Endothelial cell of umbilical vein (primary cell): ENCODE measurements around the gene PDCL2. TPM values are rescaled to one million over a fixed set of nuclear protein-coding genes. Genes with fewer than 3 reads are reported as not detected.

Experiments used
- BruUV-seq: library from RNA; stranded (reverse); fragments of 400-500 nt; replicated peaks from 2 replicates; lab custom pipeline; 2021; lab: Mats Ljungman, UMichigan
- CTCF ChIA-PET: fragments of 300-600, 350-600 bp; sonication (Branson Sonifier 250); formaldehyde crosslinking; loops from one replicate; lab custom pipeline; 2021; ENCODE audit warnings: antibody characterized with exemption, inconsistent platforms; lab: Charles Lee
- POLR2A ChIA-PET: fragments of 300-600, 350-600 bp; sonication (Branson Sonifier 250); formaldehyde crosslinking; loops from one replicate; lab custom pipeline; 2021; ENCODE audit warnings: antibody characterized with exemption, inconsistent platforms; lab: Charles Lee
- DNase-seq: peaks from one replicate; pipeline ENCODE4 v3.0.0-alpha.2; 2011; ENCODE audit warnings: low read depth, low spot score
- FAIRE-seq: peaks from 2 replicates; lab custom pipeline; 2011; peaks lifted over from hg19 to GRCh38; lab: Jason Lieb, UNC
- H2AFZ ChIP-seq: 2 replicates; pipeline ENCODE4 v1.6.0; 2012; ENCODE audit warnings: low read depth, low read length, control low read depth, inconsistent platforms
- H3K27ac ChIP-seq: 2 replicates; pipeline ENCODE4 v1.5.1; 2011; ENCODE audit warnings: low read depth, mild to moderate bottlenecking, control low read depth, low read length, moderate library complexity; ENCODE audit not compliant: insufficient read depth
- H3K27me3 ChIP-seq, 2 experiments: 2 replicates each; pipeline versions ENCODE4 v1.6.0 to v1.6.1; 2011; ENCODE audit warnings: low read length in 2 of 2, mixed read lengths in 1 of 2; ENCODE audit not compliant: control insufficient read depth in 2 of 2, insufficient read depth in 2 of 2
- H3K36me3 ChIP-seq, 2 experiments: 2 replicates in 1 of 2; 3 replicates in 1 of 2; pipeline ENCODE4 v1.5.1; 2011; ENCODE audit warnings: low read length in 2 of 2, mild to moderate bottlenecking in 1 of 2, moderate library complexity in 1 of 2; ENCODE audit not compliant: control insufficient read depth in 2 of 2, insufficient read depth in 2 of 2; ENCODE audit errors: extremely low read depth in 1 of 2
- H3K4me1 ChIP-seq: 3 replicates; pipeline ENCODE4 v1.5.1; 2011; ENCODE audit warnings: mild to moderate bottlenecking, low read length; ENCODE audit not compliant: control insufficient read depth, insufficient read depth; ENCODE audit errors: extremely low read depth
- H3K4me2 ChIP-seq: 2 replicates; pipeline ENCODE4 v1.6.1; 2011; ENCODE audit warnings: low read length, control low read depth, mixed read lengths; ENCODE audit not compliant: insufficient read depth
- H3K4me3 ChIP-seq, 3 experiments: fragments of 200-600 bp in 1 of 3; sonication (generic), shearing (Covaris generic) in 1 of 3; replicated peaks in 1 of 3; 2 replicates each; pipeline ENCODE4 v1.5.1; 2011 to 2016; ENCODE audit warnings: control low read depth in 3 of 3, low read length in 3 of 3, mild to moderate bottlenecking in 2 of 3, inconsistent platforms in 1 of 3, low read depth in 1 of 3, moderate library complexity in 1 of 3; ENCODE audit not compliant: insufficient read depth in 1 of 3
- H3K79me2 ChIP-seq: 2 replicates; pipeline ENCODE4 v1.6.0; 2012; ENCODE audit warnings: low read length, inconsistent platforms; ENCODE audit not compliant: control insufficient read depth, insufficient read depth
- H3K9ac ChIP-seq: replicated peaks from 2 replicates; pipeline ENCODE3; 2011; ENCODE audit warnings: low read length, control low read depth; ENCODE audit not compliant: insufficient read depth; ENCODE audit errors: extremely low read depth
- H3K9me1 ChIP-seq: replicated peaks from 3 replicates; pipeline ENCODE4 v1.6.0; 2011; ENCODE audit warnings: mild to moderate bottlenecking, low read length; ENCODE audit not compliant: control insufficient read depth, insufficient read depth; ENCODE audit errors: extremely low read depth
- H3K9me3 ChIP-seq: replicated peaks from 2 replicates; pipeline ENCODE4 v1.5.1; 2012; ENCODE audit warnings: low read length, inconsistent platforms; ENCODE audit not compliant: control insufficient read depth, insufficient read depth
- H4K20me1 ChIP-seq: replicated peaks from 2 replicates; pipeline ENCODE3; 2011; ENCODE audit warnings: mild to moderate bottlenecking, low read length; ENCODE audit not compliant: control insufficient read depth, insufficient read depth; ENCODE audit errors: extremely low read depth
- EZH2 ChIP-seq: IDR thresholded peaks from 2 replicates; pipeline ENCODE4 v1.6.1; 2012; ENCODE audit warnings: borderline replicate concordance, low read depth, mild to moderate bottlenecking, moderate library complexity, low read length, inconsistent platforms; ENCODE audit not compliant: severe bottlenecking
- JUN ChIP-seq: IDR thresholded peaks from 2 replicates; pipeline ENCODE4 v1.6.1; 2011; ENCODE audit warnings: borderline replicate concordance, low read depth; ENCODE audit not compliant: insufficient read length, insufficient read depth
- POLR2A ChIP-seq: IDR thresholded peaks from 2 replicates; pipeline ENCODE4 v1.6.1; 2012; ENCODE audit warnings: low read depth, mild to moderate bottlenecking, control low read depth, low read length
- dilution Hi-C: fragments of 300-500 bp; cut with MboI; formaldehyde crosslinking; loops from one replicate; pipeline ENCODE4 v1.15.0; 2019; ENCODE audit warnings: low sequenced_read_pairs; ENCODE audit not compliant: extremely low pct_ligation_motif_present
- intact Hi-C: fragments of 100-400 bp; cut with micrococcal nuclease; formaldehyde crosslinking; loops from one replicate; pipeline ENCODE4 v1.10.0; 2022
- polyA plus RNA-seq, 4 experiments: library from polyadenylated mRNA; depleted of rRNA in 3 of 4; stranded (reverse) in 3 of 4; unstranded in 1 of 4; fragments of >200 nt; gene quantifications; 2 replicates each; pipeline versions ENCODE4 v1.2.1 to v1.2.3, GENCODE V29; 2011 to 2012; ENCODE audit warnings: missing spikeins in 1 of 4
- total RNA-seq: library from RNA; stranded (reverse); gene quantifications from 2 replicates; pipeline ENCODE4 v1.2.3, GENCODE V29; 2021
- TF ChIP-seq, protein P1 (sequence below): IDR thresholded peaks from 2 replicates; pipeline ENCODE4 v1.6.1; 2011; ENCODE audit not compliant: insufficient read depth, insufficient read length

The PDCL2 gene
- total and polyA plus RNA-seq, 2 donors (not counting 3 experiments of a cell fraction or from before 2014, with no cell fraction given) = not detected

DNA sequence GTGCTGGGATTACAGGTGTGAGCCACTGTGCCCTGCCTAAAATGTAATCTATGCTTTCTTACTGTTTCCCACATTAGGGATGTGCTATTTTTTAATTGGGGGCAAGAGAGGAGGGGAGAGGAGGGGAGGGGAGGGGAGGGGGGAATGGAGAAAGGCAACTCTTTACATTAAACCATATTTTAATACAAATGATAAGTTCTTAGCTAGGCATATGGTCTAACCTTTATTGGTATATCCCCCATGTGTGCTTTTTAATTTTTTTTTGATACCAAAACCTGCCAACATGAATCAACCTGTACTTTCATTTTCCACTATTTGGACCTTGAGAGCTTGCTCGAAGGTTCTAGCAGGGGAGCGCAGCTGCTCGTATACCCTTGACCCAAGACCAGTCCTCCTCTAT, 51.8 kb downstream of the PDCL2 start:
- no peak for TF ChIP-seq POLR2A
- TF ChIP-seq JUN = no peak
- TF ChIP-seq, protein P1, sequence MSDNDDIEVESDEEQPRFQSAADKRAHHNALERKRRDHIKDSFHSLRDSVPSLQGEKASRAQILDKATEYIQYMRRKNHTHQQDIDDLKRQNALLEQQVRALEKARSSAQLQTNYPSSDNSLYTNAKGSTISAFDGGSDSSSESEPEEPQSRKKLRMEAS = no peak
- no peak overlapping the region for H2AFZ ChIP-seq
- H3K4me2 ChIP-seq = no peak overlapping the region
- H3K9me3 ChIP-seq = no peaks in the 10 kb centered on the region
- FAIRE-seq = no peak
- H3K27ac ChIP-seq = no peak overlapping the region
- no peaks in the 10 kb centered on the region for H3K27me3 ChIP-seq
- no peaks in the 10 kb centered on the region for H4K20me1 ChIP-seq
- no peaks in the 10 kb centered on the region for H3K9me1 ChIP-seq
- ChIA-PET POLR2A (no interaction called here), CTCF (no interaction called here)
- H3K79me2 ChIP-seq = peaks cover 68% of the 10 kb centered on the region
- intact Hi-C loops (no loop called here), dilution Hi-C loops (no loop called here)
- no peak overlapping the region for H3K4me3 ChIP-seq
- H3K4me1 ChIP-seq = peaks cover 3% of the 10 kb centered on the region
- peaks cover 0 to 2% of the 10 kb centered on the region in 2 experiments for H3K36me3 ChIP-seq
- H3K9ac ChIP-seq = no peak overlapping the region
- no peak for DNase-seq
- no TSS peak for BruUV-seq

DNA sequence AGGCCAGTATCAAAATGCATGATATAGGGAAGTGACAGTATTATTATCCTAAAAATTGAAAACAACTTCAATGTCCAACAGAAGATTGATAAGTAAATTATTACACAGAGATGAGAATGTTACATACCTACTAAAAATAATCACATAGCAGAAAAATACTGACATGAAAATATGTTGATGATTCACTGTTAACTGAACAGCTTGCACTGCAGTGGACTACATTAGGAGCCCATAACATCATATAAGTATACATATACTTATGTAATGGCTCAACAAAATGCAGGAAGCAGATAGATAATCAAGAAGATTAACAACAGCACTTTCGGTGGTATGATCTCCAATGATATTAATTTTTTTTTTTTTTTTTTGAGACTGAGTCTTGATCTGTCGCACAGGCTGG, 52.4 kb downstream of the PDCL2 start:
- Histone ChIP-seq H3K36me3 (peaks cover 0 to 2% of the 10 kb centered on the region in 2 experiments), H4K20me1 (no peaks in the 10 kb centered on the region), H3K9ac (no peak overlapping the region), H3K9me3 (no peaks in the 10 kb centered on the region), H3K9me1 (no peaks in the 10 kb centered on the region), H3K4me2 (no peak overlapping the region), H3K27me3 (no peaks in the 10 kb centered on the region), H3K4me3 (no peak overlapping the region), H3K27ac (no peak overlapping the region), H2AFZ (no peak overlapping the region), H3K4me1 (no peaks in the 10 kb centered on the region), H3K79me2 (peaks cover 67% of the 10 kb centered on the region)
- intact Hi-C loops (no loop called here), dilution Hi-C loops (no loop called here)
- ChIA-PET POLR2A (no interaction called here), CTCF (no interaction called here)
- TF ChIP-seq EZH2 = no peak
- TF ChIP-seq JUN = no peak
- FAIRE-seq = no peak
- DNase-seq = no peak
- BruUV-seq = no TSS peak
